Stimulated activated CD4-positive, alpha-beta T cell treated with anti-CD3 and anti-CD28 coated beads, Interleukin-12 subunit alpha, Interleukin-12 subunit beta, amount 100 ng/mL, for 48 hours (primary cell): ENCODE results near the gene GARRE1.
"Not testable (repeated sequence)": the region's sequence is repeated elsewhere in the genome, so short reads cannot be mapped to it uniquely, and the experiment has no call there.

Experiments used
- DNase-seq, 3 donors: peaks; one replicate each; pipeline ENCODE4 v3.0.0-alpha.2; 2020; ENCODE audit warnings: low read depth in 2 of 3, low spot score in 1 of 3

Gene GARRE1

DNA sequence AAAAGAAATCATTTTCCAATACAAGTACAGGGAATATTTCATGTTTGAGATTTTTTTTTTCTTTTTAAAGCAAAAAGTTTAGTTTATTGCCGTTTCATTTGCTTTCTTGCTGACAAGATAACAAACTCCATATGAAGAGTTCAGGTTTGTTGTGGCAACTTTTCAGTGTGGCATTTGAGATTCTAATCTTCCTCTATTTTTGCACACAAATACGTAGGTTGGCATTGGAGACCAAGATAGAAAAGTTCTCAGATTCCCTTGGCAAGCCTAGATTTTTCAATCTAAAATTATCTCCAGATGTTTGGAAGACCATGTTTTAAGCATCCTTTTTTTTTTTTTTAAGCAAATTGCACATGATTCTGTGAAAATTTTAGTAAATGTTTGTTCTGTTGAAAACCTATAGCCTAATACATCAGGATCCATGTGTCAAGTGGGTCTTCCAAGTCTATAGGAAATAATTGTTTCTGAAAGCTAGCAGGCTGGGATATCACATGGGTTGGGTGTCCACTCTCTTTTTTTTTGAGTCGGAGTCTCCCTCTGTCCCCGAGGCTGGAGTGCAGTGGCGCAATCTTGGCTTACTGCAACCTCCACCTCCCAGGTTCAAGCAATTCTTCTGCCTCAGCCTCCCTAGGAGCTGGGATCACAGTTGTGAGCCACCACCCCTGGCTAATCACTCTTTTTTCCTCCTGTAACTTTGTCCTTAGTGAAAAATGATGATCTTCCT, 2.6 kb downstream of the GARRE1 start:
- no peak for DNase-seq

DNA sequence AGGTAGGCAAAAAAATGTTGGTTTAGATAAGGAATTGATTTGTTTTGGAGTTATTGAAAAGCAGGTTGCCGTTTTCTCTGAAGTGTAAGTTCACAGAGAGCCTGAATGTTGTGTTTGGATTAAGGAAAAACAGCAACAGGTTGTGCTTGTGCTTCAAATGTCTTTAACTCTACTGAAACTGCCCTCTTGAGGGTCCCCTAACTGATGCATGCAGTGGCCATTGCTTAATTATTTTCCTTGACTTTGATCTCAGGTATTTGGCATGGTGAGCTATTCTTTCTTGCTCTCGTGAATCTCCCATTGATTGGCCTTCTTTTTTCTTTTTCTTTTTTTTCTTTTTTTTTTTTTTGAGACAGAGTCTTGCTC, 3.2 kb downstream of the GARRE1 start:
- no peak for DNase-seq

DNA sequence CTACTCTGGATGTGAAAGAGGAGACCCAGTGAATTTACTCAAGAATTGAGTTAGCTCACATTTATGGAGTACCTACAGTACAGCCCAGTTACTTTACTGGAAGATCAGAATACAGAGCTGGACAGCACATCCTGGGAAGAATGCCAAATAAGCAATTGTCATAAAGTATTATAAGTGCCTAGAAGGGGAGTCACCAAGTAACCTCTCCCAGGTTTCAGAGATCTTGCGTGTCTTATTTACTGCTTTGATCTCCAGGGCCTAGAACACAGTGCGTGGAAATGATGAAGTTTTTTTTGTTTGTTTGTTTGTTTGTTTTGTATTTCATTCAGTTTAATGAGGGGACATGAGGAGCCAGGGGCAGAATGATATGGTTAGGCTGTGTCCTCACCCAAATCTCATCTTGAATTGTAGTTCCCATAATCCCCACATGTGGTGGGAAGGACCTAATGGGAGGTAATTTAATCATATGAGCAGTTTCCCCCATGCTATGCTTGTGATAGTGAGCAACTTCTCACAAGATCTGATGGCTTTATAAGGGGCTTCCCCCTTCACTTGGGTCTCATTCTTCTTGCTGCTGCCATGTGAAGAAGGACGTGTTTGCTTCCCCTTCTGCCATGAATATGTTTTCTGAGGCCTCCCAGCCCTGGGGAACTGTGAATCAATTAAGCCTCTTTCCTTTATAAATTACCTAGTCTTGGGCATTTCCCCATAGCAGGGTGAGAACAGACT, 5.2 kb downstream of the GARRE1 start:
- DNase-seq: no peak

DNA sequence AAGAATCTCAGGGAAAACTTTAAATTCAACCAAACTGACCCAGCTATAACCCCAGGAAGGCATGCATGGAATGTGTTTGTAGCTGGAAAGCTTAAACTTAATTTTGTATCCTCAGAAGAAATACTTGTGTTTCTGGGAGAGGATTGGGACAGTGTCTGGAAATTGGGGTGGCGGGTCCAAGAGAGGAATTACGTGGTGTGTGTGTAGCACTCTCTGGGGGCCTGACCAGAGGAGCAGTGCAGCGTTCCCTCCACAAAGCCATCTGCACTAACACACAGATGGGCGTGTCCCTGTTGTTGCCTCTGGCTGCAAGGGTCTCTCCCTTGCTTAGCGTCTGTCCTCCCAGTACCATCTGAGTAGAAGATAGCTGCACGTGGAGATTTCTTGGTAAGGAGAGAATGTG, 6.4 kb downstream of the GARRE1 start:
- no peak for DNase-seq

DNA sequence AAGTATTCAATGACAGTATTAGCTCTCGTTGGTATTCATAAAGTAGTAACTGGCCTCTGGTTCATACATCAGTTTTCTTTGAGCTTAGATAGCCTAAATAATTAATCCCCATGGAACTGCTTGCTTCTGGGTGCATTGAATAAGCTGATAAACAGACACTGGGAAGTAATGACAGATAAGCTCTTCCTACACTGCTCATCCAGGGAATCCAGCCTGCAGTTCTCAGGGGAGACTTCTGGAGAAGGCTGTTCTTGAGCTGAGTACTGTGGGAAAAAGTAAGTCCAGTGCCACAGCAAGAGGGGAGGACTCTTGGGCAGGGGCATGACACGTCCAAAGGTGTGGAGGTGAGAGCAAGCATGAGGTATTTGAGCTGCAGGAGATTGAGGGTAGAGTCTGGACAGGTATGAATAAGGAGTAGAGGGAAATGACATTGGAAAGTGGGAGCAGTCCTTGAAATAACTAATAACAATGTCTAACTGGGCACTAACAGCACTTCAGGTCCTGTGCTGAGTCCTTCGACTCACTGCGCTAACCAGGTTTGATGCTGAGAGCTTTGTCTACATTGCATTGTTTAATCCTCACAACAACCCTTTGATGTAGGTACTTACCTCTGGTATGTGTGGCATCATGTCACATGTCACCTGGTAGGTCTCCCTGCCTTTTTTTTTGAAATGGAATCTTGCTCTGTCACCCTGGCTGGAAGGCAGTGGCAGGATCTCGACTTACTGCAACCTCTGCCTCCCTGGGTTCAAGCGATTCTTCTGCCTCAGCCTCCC, 7.2 kb downstream of the GARRE1 start:
- no peak for DNase-seq

DNA sequence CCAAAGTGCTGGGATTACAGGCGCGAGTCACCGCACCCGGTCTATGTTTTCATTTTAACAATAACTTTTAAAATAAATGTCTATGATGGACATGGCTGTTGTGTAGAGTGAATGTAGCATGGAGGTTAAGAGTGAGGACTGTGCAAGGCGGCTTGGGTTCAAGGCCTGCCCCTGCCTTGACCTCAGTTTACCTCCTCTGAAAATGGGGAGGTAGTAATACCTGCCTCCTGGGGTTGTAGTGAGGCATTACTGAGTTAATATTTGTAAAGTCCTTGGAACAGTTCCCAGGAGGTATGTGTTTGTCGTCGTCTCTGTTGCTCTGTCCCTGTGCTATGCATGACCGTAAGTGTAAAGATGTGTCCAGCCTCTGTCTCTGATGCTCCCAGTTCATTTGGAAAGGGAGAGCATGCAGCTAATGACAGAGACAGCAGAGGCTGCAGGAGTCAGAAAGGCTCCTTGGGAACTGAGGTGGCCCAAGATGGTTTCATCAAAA, 9.4 kb downstream of the GARRE1 start:
- no peak for DNase-seq

DNA sequence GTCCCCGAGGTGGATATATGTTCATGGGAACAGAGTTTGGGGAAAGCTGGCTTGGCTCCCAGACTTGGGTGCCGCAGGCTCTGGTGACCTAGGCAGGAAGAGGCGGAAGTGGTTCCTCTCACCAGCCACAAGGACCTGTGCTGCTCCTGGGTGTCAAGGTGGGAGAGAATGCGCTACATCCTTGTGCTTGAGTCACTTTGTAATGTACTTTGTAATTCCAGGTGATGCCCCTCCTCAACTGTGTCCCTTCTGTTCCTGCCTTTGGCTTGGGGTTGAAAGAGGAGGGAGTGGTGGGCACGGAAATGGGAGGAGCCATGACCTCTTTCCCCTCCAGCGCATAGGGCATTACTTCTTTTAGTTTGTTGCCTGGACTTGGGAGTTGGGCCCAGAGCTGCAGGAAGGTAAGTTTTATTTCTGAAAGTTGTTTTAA, 10.9 kb downstream of the GARRE1 start:
- DNase-seq: no peak

DNA sequence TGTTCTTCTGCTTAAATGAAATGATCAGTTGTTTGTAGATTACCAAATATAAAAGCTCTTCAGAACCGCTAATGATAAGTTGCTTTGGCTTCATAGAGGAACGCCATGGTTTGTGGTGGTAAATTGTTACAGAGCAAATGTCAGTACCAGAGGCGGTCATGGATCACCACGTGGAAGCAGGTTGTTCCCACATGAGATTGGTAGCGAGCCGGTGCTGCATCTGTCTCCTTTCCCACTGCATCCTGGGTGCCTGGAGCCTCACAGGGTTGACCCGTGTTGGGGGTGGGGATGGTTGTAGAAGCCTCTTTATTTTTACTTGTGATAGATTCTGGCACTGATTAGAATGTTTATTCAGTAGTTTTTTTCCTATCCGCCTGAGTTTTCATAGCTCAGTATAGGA, 14.7 kb downstream of the GARRE1 start:
- DNase-seq: no peak

DNA sequence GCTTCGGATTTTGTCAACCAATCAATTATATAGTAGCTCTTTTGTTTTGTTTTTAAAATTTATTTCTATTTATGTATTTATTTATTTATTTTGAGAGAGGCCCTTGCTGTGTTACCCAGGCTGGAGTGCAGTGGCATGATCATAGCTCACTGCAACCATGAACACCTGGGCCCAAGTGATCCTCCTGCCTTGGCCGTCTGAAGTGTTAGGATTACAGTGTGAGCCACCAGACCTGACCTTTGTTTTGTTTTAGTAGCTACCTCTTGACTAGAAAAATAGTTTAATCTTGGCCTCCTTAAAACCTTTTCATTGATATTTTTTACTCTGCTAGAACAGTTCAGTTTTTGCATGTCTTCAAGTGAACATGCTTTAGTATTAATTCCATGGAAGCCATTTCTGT, 15.1 kb downstream of the GARRE1 start:
- no peak for DNase-seq

DNA sequence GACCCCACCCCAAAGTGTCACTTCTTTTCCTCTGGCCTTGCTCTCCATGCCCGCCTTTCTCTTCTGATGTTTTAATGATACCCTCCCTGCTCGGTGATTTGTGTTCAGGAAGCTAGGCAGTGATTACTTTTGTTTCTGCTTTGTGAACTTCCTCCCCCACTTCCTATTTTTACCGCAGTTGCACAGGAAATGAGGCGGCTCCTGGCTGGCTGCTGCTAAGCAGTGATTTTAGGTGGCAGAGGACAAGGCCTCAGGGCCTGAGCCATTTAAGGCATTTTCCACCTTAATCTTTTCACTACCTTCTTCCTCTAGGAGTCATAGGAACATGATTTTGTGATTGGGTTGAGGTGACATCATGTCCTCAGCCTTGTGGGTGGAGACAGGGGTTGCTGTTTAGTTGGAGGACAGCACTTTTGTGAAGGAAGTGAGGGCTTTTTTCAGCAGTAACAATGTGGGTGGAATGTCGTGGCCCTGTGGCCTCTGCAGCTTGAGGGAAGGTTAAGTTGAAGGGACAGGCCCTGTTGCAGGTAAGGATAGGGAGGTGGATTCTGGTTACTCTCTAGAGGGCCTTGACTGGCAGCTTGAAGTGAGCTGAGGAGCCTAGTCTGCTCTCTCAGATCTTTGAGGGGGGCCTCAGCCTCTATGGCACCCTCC, 15.7 kb downstream of the GARRE1 start:
- DNase-seq: peak; percentile 27 to 62 (median 56)

DNA sequence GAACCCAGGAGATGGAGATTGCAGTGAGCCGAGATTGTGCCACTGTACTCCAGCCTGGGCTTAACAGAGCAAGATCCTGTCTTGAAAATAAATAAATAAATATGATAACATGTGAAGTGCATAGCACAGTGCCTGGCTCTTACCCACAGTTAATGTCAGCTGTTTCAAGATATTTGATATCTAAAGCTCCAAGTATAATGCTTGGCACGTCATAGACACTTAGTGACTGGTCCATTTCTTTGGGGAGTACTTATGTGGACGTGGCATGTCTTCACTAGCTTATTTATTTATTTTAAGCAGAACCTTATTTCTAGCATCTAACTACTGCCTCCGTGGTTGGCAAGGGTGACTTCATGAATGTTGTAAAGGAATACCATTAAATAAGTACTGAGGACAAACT, 18.8 kb downstream of the GARRE1 start:
- DNase-seq: no peak

DNA sequence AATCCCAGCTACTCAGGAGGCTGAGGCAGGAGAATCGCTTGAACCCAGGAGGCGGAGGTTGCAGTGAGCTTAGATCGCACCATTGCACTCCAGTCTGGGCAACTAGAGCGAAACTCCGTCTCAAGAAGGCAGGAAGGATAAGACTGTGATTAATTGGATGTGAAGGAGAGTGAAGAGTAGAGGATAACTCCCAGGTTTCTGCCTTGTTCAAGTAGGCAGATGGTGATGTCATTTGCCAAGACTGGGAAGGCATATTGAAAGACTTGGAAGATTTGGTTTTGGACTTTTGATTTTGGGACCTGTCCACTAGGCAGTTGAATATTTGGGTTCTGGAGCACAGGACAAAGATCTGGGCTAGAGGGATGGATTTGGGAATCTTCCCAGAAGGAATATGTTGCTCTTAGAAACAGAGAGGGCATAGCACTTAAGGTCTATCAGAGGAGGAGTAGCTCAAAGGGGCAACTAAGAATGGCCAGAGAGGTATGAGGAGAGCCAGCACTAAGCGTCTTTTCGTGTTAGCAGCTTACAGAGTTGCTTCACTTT, 20.0 kb downstream of the GARRE1 start:
- no peak for DNase-seq

DNA sequence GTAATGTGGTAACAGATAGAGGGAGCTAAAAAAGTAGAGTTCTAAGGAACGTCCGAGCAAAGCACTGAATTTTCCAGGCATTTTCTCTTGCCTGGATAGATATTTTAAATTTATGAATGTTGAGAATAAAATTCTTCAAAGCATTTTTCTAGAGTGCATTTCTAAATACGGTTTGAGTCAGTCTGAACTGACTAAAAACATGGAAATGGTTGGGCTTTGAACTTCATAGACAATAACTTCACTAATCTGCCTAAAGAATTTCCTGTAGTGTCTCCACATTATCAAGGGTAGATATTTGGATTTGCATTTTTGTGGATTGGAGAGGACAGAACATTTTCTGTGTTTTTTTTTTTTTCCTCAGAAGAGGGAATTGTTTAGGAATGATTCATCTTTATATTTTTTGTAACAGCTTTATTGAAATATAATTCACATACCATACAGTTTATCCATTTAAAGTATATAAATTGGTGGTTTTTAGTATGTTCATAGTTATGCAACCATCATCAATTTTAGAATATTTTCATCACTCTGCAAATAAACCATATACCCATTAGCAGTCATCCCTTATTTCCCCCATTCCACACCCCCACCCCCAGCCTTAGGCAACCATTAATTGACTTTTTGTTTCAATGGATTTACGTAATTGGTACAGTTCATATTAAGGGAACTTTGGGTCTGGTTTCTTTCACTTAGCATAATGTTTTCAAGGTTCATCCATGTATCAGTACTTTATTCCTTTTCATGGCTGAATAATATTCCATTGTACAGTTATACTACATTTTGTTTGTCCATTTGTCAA, 20.7 kb downstream of the GARRE1 start:
- DNase-seq: no peak

DNA sequence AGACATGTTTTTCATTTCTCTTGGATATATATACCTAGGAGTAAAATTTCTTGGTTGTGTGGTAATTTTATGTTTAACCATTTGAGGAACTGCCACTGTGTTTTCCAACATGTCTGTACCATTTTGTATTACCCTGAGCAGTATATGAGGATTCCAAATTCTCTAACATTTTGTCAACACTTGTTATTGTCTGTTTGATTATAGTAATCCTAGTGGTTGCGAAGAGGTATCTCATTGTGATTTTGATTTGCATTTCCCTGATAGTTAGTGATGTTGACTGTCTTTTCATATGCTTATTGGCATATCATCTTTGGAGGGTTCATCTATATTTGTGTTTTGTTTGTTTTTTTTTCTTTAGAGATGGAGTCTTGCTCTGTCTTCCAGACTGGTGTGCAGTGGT, 21.4 kb downstream of the GARRE1 start:
- DNase-seq: no peak

DNA sequence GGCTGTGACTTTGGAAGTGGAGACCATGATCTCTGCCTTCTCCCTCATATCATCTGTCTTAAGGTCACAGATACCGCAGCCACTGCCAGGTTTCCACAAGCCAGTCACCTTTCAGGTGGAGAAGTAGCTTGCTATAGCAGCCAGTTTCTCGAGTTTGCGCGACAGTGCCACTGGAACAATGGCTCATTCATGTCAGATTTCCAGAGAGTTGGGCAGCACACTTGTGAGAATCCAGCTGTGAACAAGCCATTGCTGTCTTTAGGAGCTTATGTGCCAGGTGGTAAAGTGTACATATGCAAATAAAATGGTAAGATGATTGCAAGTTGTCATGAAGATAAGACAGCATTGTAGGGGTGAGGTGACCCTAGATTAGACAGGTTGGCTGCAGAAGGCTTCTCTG, 22.3 kb downstream of the GARRE1 start:
- DNase-seq: no peak

DNA sequence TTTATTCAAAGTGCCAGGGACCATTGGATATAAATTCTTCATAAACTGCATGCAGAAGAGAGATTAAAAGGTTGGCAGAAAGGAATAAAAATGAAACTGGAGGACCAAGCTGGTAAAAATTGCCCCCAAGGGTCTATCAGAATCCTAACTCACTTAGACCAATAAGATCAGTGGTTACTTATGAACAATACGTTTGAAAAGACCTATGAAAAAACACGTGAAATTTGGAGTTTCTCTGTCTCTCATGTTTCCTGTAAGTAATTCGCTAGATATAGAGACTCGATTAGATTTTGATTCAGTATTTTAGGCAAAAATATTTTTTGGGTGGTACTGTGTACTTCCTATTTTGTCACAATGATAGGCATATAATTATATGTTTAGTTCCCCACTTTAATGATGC, 22.9 kb downstream of the GARRE1 start:
- no peak for DNase-seq

DNA sequence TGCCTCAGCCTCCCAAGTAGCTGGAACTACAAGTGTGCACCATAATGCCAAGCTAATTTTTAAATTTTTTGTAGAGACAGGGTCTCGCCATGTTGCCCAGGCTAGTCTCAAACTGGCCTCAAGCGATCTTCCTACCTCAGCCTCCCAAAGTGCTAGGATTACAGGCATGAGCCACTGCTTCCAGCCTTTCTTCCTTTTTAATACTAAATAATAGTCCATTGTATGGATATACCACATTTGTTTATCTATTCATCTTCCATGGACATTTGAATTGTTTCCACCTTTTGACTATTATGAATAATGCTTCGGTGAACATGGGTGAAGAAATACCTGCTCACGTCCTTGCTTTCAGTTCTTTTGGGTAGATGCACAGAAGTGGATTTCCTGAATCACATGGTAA, 24.4 kb downstream of the GARRE1 start:
- DNase-seq: no peak

DNA sequence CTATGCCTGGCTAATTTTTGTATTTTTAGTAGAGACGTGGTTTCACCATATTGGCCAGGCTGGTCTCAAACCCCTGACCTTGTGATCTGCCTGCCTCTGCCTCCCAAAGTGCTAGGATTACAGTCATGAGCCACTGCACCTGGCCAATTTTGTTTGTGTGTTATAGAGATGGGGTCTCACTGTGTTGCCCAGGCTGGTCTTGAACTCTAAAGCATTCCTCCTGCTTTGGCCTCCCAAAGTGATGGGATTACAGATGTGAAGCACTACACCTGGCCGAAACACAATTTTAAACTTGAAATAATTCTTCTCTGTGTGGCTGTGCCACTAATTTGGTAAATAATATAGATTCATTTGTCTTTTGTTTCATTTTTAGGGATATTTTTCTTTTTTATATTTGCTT, 27.1 kb downstream of the GARRE1 start:
- not testable (repeated sequence) for DNase-seq

DNA sequence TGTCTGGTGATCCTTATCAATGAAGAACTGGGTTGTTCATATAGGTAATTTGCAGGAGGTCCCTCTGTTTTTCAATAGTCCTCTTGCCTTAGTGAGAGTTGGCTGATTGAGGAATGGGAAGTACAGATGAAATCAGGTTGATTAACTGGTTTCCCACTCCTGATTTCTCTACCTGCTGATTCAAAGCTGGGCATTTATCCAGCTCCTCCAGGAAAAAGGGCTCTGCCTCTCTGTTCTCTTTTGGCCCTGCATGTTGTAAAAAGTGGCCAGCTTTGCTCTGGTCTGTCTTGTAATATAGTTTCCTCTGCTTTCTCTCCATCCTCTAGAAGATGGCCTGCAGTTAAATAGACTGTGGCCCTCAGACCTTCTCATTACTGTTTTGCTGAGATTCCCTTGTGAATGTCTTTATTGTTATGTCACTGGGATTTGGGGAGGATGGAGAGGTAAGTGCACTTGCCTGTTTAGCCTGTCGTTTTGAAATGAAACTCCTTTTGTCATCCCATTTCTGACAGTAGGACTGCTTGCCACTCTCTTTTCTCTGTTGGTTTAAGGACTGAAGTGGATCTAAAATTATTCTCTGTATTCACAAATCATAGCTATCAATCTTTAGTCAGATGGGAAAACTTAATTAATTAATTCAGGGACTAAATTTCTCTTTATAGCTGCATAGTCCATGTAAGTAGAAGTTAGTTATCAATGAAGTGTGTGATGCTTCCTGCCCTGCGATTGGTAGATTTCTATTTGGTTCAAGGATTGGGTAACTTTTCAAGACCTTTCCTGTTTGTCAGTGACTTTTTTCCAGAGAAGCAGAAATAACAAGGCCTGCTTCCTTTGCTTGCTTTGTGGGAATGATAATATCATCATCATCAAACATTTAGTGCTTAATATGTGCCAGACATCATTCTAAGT, 28.5 kb downstream of the GARRE1 start:
- no peak for DNase-seq
